GM12872 (cell line): ENCODE results near the gene CYP2E1.

ENCODE experiments used
- CTCF ChIP-seq: IDR thresholded peaks from 3 replicates; pipeline ENCODE4 v1.5.1; 2011; ENCODE audit warnings: low read depth, mild to moderate bottlenecking, low read length, moderate library complexity; ENCODE audit not compliant: insufficient read depth

Gene CYP2E1

GRCh38 chr10:133526957-133527588 is at the start of gene CYP2E1:
TSS of gene CYP2E1 (plus strand) at chr10:133527363. CDS start at chr10:133527396, 33 bp downstream.
- no peak for TF ChIP-seq CTCF

GRCh38 chr10:133481086-133481643 is 46.0 kb upstream of the CYP2E1 start:
- no peak for TF ChIP-seq CTCF

GRCh38 chr10:133481657-133482056 is 45.5 kb upstream of the CYP2E1 start:
- no peak for TF ChIP-seq CTCF

GRCh38 chr10:133484818-133485217 is 42.3 kb upstream of the CYP2E1 start:
- no peak for TF ChIP-seq CTCF

GRCh38 chr10:133487085-133487484 is 40.1 kb upstream of the CYP2E1 start:
- TF ChIP-seq CTCF = no peak

- no peak for TF ChIP-seq CTCF
These were observed 38.8 kb upstream of the CYP2E1 start for GRCh38 chr10:133488354-133488753.

- TF ChIP-seq CTCF = no peak
These were observed 37.2 kb upstream of the CYP2E1 start for GRCh38 chr10:133489816-133490588.
